ENCODE results near the gene PDXK.

DNA sequence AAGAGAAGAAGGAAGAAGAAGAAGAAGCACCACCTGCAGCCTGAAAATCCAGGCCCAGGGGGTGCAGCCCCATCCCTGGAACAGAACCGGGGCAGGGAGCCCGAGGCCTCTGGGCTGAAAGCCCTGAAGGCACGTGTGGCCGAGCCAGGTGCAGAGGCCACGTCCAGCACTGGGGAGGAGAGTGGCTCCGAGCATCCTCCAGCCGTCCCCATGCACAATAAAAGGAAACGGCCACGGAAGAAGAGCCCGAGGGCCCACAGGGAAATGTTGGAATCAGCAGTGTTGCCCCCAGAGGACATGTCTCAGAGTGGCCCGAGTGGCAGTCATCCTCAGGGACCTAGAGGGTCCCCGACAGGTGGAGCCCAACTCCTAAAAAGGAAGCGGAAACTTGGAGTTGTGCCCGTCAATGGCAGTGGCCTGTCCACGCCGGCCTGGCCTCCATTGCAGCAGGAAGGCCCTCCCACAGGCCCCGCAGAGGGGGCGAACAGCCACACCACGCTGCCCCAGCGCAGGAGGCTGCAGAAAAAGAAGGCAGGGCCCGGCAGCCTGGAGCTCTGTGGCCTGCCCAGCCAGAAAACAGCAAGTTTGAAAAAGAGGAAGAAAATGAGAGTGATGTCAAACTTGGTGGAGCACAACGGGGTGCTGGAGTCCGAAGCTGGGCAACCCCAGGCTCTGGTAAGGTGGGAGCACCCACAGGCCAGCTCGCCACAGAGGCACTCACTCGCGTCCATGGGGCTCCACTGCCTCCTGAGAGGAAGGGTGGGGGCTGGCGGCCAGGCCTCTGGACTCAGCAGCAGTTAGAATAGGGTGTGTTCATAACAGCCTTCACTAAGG is 31.1 kb upstream of the PDXK start:
- TF ChIP-seq POLR2AphosphoS5 (IDR thresholded peaks at IDR 0.05; ENCODE audit: low read depth, low read length) (no peak), TAF1 (IDR thresholded peaks at IDR 0.05; ENCODE audit: borderline replicate concordance, insufficient read depth, low read length) (no peak)
- TF ChIP-seq, protein P1, sequence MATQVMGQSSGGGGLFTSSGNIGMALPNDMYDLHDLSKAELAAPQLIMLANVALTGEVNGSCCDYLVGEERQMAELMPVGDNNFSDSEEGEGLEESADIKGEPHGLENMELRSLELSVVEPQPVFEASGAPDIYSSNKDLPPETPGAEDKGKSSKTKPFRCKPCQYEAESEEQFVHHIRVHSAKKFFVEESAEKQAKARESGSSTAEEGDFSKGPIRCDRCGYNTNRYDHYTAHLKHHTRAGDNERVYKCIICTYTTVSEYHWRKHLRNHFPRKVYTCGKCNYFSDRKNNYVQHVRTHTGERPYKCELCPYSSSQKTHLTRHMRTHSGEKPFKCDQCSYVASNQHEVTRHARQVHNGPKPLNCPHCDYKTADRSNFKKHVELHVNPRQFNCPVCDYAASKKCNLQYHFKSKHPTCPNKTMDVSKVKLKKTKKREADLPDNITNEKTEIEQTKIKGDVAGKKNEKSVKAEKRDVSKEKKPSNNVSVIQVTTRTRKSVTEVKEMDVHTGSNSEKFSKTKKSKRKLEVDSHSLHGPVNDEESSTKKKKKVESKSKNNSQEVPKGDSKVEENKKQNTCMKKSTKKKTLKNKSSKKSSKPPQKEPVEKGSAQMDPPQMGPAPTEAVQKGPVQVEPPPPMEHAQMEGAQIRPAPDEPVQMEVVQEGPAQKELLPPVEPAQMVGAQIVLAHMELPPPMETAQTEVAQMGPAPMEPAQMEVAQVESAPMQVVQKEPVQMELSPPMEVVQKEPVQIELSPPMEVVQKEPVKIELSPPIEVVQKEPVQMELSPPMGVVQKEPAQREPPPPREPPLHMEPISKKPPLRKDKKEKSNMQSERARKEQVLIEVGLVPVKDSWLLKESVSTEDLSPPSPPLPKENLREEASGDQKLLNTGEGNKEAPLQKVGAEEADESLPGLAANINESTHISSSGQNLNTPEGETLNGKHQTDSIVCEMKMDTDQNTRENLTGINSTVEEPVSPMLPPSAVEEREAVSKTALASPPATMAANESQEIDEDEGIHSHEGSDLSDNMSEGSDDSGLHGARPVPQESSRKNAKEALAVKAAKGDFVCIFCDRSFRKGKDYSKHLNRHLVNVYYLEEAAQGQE (IDR thresholded peaks at IDR 0.05; ENCODE audit: insufficient read depth in 1 of 2, low read depth in 2 of 2, low read length in 2 of 2) = no peak
